HEK293T (cell line): ENCODE results near the gene MAP2K3.

Experiments used
- ELF4 ChIP-seq: fragments of 450-650 bp; IDR thresholded peaks from 2 replicates; pipeline ENCODE4 v1.6.1; 2017; ENCODE audit warnings: antibody characterized with exemption
- FOXA1 ChIP-seq: fragments of 450-650 bp; IDR thresholded peaks from 2 replicates; pipeline ENCODE4 v1.6.1; 2016; ENCODE audit warnings: mild to moderate bottlenecking

DNA sequence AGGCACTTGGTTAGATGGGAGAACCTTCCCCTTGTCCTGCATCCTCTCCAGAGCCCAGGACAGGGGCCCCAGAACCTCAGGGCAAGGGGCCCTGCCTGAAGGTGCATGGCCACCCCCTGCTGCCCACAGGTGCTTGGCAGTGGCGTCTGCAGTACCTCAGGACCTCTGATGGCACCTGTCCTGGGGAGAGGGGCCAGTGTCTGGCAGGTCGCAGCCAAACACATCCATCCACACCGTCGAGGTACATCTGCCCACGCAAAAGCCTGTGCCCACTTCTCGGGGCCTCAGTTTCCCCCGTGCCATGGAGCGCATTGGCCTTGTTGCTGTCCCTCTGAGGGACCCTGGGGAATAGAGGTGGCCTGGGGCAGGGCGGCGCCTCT is 9.3 kb downstream of the MAP2K3 start:
- no peak for TF ChIP-seq FOXA1
- TF ChIP-seq ELF4: no peak
